CD4-positive, alpha-beta T cell treated with Interleukin-1 beta for 1 hour (primary cell): Measurements from ENCODE around the gene CAB39.

ENCODE experiments used
- DNase-seq, 2 donors: peaks; one replicate each; pipeline ENCODE4 v3.0.0-alpha.2; 2020 to 2022

CAB39 gene

DNA sequence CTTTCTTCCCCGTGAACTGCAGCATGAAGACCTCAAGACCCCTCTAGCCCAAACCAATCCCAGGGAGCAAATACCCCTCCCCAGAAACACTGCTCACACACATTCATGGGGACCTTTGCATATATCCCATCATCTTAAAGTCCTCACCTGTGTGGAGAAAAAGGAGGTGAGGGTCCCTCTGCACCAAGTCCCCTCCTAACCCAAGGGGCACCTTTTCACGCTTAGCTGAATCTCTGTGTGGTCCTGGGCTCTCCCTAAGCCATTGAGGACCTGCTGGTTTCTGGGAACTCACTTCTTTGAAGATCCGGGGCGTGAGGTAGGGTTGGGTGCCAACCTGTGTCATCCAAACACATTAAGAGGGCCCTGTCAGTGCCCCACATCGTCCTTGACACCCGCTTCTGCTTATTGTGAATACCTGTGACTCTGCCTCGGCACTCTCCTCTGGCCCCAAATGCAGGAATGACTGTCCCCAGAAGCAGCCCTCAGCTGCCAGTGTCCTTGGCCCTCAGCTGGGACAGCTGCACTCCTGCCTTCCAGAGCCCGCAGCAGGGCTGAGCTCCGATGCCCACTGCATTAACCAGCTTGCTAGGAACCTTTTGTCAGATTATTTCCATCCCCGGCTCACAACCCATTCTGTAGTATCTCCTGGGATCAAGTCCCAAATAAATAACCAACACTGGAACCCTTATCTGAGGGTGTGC is 110.8 kb downstream of the CAB39 start:
- no peak for DNase-seq

DNA sequence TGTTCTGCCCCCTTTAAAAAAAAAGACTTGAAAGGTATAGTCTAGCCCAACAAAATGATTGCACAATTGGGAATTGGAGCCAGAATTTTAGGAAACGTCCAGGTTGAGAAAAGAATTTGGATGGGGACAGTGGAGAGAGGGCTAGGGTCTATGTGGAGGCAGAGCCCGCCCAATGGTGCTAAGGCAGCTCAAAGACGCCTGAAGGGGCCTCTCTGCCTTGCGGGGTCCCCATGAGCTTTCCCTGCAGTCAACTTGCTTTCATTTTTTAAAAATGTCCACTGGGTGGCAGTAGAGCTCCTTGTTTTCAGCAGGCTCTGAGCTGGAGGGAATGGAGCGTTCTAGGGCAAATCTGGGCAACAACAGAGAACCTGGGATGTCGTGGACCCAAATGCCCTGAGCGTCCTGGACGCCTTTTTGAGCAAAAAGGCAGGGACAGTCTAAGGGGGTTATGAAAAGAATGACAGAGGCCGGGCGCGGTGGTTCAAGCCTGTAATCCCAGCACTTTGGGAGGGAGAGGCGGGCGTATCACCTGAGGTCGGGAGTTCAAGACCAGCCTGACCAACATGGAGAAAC is 111.8 kb downstream of the CAB39 start:
- DNase-seq, result peak; percentile 52 to 80

DNA sequence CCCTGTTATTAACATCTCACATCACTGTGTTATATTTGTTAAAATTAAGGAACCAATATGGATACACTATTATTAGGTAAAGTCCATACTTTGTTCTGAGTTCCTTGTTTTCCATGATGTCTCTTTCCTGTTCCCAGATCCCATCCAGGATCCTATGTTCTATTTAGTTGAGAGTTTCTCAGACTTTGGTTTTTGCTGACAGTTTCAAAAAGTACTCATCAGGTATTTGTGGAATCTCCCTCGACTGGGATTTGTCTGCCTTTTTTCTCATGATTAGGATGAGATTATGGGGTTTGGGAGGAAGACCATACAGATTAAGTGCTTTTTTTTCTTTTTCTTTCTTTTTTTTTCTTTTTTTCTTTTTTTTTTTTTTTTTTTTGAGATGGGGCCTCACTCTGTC is 112.7 kb downstream of the CAB39 start:
- DNase-seq, result no peak

DNA sequence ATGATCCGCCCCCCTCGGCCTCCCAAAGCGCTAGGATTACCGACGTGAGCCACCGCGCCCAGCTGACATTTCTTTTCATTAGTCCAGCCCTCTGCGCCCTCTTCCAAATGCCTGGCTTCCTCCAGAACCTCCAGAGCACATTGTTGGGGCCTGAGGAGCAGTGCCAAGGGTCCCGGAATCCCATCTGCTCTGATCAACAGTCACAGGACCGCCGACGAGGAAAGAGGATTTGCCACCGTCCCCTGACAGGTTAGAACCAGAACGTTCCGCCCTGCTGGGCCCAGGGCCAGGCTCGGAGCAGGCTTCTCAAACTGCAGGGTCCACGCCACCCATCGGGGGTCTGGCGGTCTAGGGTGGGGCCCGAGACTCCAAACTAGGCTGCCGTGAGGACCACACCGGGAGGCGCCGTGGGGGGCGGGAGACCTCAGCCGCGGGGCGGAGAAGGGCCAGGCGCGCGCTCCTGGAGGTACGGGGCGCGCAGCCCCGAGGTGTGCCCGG is 115.2 kb downstream of the CAB39 start:
- DNase-seq, result no peak

DNA sequence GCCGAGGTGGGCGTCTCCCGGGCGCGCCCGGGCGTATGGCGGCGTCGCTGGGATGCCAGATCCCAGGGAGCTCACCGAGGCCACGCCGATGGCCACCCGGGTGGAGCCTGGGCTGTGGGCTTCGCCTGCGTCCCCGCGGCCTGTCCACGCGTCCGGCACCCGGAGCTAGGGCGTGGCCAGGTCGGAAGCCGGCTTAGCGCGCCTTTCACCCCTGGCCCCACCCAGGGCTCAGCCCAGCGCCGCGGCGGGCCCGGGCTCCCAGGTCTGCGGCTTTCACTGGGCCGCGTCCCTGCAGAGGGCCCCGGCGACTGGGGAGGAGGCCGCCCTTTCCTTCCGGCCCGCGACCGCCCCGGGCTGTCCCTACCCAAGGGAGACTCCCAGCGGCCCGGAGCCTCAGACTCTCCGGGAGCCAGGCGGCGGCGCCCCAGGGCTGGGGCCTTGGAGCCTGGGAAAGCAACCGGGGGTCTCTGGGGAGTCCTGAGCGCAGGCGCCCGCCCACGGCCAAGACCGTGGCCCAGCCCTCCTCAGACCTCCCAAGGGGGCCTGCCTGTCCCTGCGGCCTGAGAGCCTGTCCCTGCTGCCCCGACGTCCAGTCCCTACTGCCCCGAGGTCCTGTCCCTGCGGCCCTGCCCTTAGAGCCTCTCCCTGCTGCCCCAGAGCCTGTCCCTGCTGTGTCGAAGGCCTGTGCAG is 115.8 kb downstream of the CAB39 start:
- peak; percentile 3 to 10 for DNase-seq

DNA sequence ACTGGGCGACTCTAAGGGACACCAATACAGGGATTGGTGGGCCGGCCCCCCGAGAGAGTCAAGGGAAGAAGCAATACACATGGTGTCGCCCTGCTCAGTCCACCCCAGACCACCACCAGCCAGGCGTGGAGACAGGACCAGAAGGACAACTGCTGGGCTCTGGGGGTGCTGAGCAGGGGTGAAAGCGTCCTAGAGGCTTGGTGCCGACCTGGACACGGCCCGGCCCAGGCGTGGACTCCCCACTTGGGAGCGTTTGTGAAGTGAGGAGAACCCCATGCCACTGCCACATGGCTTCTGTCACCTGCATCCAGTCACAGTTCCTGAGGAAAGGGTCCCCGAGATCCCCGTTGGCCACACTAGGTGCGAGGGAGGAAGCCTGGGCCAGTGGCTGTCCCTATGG is 116.7 kb downstream of the CAB39 start:
- no peak for DNase-seq

DNA sequence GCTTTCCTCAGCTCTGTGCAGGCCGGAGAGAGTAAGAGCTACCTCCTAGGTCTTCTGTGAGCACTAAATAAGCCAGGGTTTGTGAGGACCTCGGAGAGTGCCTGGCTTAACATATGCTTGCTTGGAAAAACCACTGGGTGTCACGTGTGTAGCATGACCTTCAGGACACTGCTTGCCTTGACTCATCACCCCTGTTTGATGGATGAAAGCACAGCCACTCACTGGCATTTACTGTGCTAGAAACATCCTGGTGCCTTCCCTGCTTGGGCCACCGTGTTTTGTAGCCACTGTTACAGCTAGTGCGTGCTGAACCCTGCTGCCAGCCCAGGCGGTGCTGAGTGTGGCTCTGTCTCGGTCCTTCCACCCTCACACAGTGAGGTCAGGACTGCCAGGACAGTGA is 117.3 kb downstream of the CAB39 start:
- DNase-seq, result no peak

DNA sequence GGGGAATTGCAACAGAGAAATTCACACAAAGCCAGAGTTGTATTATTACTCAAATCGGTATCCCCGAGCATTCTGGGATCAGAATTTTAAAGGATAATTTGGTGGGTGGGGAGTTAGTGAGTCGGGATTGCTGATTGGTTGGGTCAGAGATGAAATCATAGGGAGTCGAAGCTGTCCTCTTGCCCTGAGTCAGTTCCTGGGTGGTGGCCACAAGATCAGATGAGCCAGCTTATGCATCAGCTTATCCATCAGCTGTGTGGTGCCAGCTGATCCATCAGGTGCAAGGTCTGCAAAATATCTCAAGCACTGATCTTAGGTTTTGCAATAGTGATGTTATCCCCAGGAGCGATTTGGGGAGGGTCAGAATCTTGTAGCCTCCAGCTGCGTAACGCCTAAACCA is 117.8 kb downstream of the CAB39 start:
- no peak for DNase-seq

DNA sequence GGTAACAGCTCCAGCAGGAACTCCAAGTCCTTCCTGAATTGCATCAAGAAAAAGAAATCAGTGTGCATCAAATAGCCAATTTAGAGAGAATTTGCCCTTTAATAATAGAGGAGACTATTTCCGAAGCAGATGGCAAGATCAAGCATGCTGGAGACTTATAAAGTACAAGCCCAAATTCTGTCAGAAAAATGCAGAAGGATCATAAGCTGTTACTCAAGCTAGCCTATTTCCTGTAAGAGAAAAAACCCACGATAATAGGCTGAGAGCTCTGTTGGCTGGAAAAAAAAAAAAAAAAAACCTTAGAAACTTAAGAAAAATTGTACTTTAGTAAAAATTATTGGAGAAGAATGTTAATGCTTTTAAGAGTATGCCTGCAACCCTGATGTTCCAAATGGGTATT is 127.7 kb downstream of the CAB39 start:
- DNase-seq, result no peak

DNA sequence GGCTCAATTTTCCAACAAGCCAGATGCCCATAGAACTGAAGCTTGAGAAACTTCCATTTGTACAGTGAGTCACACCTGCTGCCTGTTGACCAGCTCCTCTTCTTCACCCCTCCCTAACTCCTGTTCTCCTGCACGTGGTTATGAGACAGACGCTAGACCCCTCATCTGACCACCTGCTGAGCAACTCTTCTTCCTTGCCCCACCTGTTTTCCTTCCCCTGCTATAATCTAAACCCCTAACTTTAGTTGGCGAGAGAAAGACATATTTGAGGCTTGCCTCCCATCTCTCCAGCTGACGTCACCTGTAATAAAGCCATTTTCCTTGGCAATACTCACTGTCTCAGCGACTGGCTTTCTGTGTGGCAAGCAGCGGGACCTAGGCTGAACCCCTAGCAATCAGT is 129.8 kb downstream of the CAB39 start:
- no peak for DNase-seq

DNA sequence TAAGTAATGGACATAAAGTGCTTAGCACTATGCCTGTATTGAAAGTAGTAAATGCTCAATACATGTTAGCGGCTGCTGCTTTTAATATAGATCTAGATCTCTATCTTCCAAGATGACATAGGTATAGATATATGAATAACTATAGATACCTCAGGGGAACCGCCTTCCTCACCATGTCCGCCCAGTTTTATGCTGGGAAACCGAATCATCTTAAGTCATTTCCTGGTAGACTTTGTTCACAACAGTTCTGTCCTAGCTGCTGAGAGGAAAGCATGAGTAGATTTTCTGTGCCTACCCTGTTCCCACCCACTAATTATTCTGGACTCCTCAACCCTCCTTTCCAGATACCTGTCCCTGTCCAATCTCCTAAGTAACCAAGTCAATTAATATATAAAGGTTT is 130.5 kb downstream of the CAB39 start:
- no peak for DNase-seq

DNA sequence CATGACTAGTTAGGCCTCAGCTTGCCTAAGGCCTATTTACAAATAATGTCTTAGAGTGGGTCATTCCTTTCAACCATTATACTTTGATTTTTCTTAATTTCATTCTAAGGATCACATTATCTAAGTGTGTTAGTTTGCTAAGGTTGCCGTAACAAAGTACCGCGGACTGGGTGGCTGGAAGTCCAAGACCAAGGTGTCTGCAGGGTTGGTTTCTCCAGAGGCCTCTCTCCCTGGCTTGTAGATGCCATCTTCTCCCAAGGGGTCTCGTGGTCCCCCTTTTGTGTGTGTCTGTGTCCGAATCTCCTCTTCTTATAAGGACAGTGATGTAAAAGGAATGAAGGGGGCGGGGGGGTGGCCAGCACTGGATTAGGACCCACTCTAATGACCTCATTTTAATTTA is 133.7 kb downstream of the CAB39 start:
- DNase-seq, result no peak

DNA sequence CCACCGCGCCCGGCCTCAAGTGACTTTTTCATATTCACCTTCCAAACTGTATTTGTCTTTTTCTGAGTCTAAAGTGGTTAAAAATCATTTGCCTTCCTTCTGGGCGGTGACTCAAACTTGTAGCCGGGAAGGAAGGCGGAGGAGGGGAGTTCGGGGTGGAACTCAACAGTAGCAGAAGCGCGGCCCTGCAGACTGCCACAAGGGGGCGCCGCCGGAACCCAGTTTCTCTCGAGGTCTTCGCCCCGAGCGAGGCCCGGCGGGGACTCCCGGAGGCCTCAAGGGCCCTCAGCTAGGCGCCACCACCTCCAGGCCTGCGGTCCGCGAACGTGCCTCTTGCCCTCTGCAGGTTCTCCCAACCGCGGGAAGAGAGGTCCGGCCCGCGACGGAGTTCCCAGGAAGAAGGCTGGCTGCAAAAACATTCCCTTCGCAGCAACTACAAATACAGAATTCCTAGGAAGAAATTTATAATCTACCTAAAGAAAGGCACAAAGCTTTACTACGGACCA is 135.3 kb downstream of the CAB39 start:
- peak; percentile 83 to 84 for DNase-seq

DNA sequence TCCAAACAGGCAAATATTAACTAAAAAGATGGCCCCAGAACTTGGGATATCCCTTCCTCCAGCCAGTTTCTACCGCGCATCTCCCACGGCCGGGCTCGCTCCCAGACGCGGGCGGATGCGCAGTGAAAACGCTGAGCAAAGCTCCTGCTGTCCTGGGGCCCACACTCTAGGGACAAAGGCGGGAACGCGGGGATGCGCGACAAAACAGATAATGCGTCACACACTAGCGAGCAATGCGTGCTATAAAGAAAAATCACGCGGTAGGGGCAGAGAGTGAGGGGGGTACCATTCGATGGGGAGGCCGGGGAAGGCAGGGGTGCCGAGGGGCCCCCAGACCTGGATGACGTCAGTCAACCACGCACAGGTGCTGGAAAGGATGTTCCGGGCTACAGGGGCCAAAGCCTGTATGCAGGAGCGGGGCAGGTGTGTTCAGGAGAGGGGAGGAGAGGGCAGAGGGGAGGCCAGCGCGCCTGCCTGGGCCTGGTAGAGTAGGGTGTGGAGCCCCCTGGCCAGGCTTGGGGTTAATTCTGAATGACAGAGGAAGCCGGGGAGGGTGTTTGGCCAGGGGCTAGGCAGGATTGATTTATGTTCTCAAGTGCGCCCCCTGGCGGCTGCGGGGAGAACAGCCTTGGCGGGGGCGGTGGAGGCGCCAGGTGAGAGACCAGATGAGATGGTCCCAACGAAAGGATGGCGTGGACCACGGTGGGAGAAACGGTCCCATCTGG is 137.2 kb downstream of the CAB39 start:
- DNase-seq, result peak; percentile 61 to 72

DNA sequence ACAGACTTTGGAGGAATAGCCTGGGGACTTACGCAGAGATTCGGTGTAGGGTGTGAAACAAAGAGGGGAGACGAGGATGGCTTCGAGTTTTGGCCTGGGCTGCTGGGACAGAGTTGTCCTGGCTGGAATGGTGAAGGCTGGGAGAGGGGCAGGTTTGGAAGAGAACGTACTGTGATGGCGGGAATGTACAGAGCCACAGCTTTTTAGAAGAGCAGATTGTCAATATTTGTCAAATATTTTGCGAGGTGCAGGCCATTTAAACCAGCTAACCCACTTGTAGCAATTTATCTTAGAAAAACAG is 137.7 kb downstream of the CAB39 start:
- DNase-seq, result no peak

DNA sequence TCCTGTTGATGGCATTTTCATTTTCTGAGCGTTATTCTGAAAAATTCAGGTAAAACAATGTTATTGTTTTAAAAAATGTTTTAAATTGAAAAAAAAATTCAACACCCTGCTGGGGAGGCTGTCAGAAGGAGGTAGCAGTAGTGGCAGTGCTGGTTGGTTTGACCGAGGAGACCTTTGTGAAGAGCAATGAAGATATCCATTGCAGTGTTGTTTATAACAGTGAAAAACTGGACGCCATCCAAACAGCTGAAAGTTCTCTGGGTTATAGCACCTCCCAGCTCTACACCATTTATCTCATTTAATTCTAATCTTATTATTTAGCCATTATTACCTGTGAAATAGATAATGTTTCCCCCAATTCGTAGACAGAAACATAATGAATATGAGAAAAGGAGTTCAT is 139.5 kb downstream of the CAB39 start:
- no peak for DNase-seq

DNA sequence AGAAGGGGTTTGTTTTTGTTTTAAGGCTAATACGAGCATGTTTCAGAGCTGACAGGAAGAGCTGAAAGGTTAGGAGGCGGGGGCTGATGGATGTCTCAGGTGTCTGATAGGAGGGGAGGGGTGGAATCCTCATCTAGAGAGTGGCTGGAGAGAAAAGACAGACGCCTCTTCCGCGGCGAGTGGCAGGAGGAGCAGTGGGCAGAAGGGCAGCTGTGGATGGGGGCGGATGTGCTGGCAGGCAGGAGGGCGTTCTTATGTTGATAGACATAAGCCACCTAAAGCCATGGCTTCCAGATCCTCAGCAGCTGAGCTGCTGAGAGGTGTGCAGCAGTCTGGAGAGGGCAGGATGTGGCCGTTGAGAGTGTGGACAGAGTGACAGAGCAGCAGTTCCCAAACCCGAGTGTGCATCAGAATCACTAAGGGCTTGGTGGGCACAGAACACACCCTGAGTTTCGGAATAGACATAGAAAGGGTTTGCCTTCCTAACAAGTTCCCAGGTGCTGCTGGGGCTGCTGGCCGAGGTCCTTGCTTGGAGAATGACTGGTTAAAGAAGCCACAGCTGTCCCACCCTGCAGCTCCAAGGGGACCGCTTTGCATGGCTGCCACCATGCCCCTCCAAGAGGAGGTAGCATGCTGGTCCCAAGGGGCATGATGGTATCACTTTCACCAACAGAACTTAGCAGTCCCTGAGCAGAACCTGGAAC is 149.1 kb downstream of the CAB39 start:
- DNase-seq, result no peak

DNA sequence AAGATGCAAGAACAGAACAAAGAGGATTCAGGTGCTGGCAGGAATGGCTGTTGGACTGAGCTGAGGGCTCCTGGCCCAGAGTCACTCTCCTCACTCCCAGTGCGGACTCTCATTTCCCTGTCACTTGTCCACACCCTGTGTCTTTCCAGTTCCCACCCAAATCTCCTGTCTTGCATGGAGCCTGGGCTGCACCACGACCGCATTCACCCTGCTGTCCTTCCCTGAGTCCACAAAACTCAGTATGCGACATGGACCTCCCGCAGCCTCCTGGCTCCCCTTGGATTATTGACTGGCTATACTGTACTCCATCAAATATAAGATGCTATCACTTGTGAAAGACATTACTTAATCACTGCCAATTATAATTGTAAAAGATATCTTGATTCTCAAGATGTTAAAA is 149.7 kb downstream of the CAB39 start:
- no peak for DNase-seq

DNA sequence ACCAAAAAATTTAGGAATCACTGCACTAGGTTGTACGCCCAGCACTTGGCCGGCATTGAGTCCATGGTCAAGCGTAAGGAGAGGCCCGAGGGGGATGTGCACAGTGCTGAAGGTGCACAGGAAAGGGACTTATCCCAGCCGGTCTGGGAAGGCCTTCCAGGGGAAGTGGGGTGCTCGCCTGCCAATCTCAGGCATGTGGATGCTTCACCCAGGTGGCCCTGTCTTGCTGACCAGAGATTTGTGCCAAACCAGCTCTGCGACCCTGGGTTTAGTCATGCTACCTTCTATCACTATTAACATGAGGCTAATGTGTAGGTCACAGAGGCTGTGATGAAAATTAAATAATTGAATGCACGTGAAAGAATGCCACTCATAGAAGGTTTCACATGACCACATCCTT is 150.4 kb downstream of the CAB39 start:
- DNase-seq, result no peak

DNA sequence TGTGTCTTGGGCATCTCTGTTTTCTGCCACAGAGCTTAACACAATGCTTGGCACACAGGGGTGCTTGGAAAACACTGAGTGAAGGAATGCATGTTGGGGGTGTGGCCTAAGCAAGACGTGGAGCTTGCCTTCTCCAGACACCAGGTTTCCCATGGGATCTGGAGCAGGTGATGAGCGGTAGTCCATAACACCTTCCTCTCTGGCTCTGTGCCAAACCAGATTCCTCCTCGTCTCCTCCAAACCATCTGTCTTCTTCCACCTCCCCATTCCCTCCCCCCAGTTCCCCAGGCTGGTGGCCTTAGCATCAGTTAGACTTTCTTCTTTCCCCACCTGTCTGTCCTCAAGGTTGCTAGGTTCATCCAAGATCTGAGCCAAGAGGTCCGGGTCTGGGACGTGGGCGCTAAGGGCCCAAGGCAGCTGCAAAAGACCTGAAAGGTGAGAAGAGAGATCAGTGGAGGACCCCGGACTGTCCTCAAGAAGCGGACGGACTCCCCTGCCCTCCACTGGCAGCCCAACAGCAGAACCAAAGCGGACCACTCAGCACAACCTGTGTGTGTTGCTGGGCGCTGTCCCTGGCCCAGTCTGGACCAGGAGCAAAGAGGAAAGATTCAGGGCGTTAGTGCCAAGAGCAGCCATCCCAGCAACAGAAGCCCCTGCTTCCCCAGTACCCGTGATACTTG is 150.9 kb downstream of the CAB39 start:
- no peak for DNase-seq

DNA sequence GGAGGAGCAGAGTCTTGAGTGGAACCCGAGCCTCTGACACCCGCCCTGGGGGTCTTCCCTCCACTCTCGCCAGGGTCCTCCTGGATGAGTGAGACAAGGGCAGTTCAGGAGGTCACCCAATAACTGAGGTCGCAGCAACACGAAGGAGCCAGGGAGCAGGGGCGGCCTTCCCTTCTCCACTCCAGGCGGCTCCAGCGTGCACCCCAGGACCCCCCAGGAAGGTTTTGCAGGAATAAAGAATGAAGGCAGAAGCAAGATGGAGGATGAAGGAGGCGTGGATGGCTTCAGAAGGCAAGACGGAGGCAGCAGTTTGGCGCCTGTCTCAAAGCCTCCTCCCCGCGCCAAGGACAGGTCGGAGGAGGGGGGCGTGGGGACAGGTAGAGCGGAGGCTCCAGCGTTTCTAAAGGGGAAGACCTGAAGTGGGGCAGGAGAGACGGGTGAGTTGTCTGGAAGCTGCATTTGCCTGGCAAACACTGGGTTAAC is 151.5 kb downstream of the CAB39 start:
- DNase-seq, result no peak

DNA sequence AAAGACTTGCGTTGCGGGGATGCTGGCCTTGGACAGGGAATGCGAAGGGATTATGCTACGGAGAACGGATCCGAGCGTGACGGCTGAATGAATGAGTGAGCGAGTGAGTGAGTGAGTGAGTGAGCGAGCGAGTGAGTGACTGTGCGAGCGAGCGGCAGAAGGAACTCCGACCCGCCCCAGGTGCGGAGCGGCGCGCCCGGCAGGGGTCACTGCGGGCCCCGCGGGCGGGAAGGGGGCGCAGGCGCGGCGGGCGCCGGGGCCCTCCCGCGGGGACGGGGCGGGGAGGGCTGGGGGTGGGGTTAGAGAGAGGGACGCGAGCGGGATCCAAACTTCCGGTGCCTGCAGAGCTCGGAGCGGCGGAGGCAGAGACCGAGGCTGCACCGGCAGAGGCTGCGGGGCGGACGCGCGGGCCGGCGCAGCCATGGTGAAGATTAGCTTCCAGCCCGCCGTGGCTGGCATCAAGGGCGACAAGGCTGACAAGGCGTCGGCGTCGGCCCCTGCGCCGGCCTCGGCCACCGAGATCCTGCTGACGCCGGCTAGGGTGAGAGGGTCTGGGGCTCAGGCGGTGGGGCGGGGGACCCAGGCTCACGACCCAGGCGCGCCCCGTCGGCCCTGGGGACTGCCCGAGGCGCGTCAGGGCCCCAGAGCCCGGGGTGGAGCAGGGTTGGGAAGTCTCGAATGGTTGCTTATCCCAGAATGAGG is 152.1 kb downstream of the CAB39 start, which contains the start of gene ITM2C:
Gene ITM2C, plus strand, starts transcription at position 338 of the 702 bp plus-strand sequence. Its CDS starts 84 bp downstream, at position 422.
- peak; percentile 74 for DNase-seq
